GM21737 (cell line): ENCODE data around the gene JADE2.
"Not testable (repeated sequence)": the region's sequence is repeated elsewhere in the genome, so short reads cannot be mapped to it uniquely, and the experiment has no call there.

Experiments
- ATAC-seq: cut with Tn5 transposase; IDR thresholded peaks from one replicate; pipeline ENCODE4 v1.9.1; 2021; ENCODE audit warnings: mild to moderate bottlenecking, moderate library complexity; ENCODE audit not compliant: unreplicated experiment

JADE2 gene

GRCh38 chr5:134524826-134525682 is at the start of gene JADE2:
Gene JADE2 (plus strand): TSS chr5:134525670. CDS start chr5:134535858, 10,188 bp downstream.
- ATAC-seq: peak; percentile 35

- ATAC-seq: no peak
Measured at GRCh38 chr5:134477462-134478245, 47.8 kb upstream of the JADE2 start.

DNA sequence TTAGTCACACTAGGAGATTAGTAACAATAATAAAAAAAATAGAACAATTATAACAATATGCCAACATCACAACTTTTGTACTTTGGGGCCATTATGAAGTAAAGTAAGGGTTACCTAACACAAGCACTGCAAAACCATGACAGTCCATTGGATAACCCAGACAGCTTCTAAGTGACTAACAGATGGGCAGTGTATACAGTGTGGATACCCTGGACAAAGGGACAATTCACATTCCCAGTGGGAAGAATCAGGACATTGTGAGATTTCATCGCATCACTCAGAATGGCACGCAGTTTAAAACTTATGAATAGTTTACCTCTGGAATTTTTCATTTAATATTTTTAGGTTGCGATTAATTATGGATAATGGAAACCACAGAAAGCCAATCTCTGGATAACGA is 45.6 kb upstream of the JADE2 start:
- no peak for ATAC-seq

DNA sequence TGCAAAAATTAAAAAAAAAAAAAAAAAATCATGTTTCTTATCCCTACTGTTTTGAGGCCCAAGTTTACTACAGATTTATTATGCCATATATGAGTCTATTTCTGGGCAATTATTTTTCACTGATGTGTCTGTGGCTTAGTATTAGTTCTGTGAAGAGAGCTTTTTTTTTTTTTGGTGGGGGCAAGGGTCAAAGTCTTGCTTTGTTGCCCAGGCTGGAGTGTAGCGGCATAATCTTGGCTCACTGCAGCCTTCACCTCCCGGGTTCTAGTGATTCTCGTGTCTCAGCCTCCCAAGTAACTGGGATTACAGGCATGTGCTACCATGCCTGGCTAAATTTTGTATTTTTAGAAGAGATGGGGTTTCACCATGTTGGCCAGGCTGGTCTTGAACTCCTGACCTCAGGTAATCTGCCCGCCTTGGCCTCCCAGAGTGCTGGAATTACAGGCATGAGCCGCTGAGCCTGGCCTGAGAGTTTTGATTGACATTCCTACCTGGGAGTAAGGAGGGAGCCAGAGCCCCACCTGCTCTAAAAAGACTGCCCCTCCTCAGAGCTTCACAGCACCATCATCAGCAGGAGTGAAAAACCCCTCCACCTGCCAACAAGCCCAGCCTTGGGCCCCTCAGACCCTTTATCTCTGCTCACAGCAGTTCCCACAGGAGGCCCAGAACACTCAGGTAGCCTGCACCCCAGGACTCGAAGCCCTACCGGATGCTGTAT is 36.1 kb upstream of the JADE2 start:
- no peak for ATAC-seq

DNA sequence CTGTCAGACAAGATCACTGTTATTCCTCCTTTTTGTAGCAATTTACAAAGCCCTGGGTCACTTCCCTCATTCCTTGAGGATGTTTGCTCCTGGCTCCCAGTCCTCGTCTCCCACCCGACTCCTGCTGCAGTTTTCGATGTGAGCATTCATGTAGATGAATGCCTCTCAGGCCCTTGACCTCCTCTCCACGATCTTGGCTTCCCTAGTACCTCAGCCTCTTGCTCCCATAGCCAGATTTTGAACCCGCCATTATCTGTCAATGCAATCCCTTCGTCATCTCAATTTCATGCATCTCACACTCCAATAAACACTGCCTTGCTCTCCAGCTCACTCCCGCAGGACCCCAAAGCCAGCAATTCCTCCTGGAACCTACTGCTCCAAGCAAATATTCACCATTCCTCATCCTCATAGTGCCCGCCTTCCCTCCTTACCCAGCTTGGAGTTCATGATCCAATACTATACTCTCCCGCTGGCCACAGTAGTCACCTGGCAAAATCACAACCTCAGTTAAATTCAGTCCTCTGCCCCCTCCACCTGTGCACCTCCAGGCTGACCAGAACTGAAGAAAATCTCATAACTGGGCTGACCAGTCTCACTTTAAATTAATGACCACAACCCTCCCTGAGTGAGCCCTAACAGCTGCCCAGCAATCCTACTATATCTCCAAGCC is 35.1 kb upstream of the JADE2 start:
- ATAC-seq: no peak

GRCh38 chr5:134490925-134491271 is 34.6 kb upstream of the JADE2 start:
- ATAC-seq: no peak

DNA sequence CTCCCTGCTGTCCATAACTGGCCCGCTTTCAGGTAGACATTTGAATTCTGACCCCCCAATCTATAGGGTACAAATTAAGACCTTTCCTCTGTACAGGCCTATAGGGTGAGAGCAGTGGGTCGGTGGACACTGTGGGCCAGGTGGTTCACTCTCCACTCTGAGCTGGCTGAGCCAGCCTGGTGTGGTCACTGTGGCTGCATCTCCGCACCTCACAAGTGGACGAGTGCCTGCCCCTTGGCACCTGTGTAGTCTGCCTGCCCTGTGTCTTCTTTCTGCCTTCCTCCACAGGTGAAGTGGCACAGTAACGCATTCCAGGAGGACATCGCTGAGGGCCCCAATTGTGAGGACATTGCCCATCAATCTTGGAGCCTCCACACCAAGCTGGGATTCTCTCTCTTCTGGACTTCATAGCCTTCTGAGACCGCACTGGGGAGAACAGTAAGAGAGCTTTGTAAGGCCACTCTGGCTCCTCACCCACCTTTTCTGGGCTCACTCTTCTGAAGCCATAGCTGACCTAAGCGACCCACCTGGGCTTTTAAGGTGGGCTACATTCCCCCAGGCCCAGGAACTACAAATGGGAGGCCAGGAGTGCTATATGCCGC is 33.5 kb upstream of the JADE2 start:
- no peak for ATAC-seq

- ATAC-seq: no peak
Measured at GRCh38 chr5:134492568-134492967, 32.9 kb upstream of the JADE2 start.

DNA sequence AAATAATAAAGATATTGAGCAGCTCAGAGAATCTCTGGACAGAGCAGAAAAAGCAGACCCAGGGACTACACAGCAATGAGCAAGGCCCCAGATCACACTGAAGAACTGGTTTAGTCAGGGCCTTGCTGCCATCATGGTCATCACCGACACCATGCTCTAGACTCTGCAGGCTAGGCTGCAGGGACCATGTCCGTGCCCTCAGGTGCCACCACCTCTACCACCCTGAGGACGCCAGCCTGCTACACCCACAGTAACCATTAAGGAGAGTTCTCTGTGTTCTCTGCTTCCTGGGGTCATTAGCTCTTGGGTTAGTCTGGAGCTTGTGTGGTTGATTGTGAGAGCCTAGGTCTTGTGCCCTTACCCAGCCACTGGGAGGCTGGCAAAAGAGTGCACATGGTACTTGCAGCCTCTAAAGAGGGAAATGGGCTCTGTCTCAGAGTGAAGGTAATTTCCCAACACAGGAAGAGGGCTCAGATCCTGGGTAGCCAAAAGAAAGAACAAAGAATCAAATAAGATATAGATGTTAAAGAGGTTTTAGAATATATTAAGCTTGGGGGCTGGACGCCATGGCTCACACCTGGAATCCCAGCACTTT is 31.9 kb upstream of the JADE2 start:
- ATAC-seq: no peak

DNA sequence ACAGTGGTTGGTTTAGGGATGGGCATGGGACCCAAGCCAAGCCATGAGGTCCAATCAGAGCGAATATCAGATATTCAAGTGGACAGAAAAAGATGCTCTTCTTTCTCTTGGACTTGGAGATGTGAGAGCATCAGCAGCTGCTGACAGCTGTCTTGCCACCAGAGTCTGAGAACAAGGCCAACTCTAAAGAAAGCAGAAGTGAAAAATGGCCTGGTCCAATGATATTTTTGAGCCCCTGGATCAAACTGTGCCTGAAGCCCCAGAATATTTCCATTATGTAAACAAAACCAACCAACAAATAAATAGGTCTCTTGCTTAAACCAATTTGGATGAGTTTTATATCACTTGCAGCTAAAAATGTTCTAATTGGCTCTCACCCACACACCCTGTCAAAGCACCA is 30.7 kb upstream of the JADE2 start:
- no peak for ATAC-seq

DNA sequence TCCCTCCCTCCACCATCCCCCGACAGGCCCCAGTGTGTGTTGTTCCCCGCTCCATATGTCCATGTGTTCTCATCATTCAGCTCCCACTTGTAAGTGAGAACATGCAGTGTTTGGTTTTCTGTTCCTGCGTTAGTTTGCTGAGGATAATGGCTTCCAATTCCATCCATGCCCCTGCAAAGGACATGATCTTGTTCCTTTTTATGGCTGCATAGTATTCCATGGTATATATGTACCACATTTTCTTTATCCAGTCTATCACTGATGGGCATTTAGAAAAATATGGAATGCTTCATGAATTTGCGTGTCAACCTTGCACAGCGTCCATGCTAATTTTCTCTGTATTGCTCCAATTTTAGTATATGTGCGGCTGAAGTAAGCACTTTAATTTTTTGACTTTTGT is 25.6 kb upstream of the JADE2 start:
- not testable (repeated sequence) for ATAC-seq

- no peak for ATAC-seq
Measured at GRCh38 chr5:134500699-134501430, 24.6 kb upstream of the JADE2 start.

DNA sequence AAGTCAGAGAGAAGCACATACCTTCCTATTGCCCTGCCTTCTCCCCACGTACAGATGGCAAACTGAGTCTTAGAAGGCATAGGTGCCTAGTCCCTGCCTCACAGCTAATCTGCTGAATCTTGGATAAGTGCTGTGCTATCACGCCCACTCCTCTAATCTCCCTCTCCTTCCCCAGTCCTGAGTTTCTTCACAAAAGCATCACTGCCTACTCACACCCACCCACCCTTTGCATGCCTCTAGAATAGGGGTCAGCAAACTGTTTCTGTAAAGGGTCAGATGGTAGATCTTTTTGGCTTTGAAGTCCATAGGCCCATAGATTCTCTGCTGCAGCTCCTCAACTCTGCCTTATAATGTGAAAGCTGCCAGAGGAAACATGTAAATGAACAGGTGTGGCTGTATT is 23.2 kb upstream of the JADE2 start:
- no peak for ATAC-seq

DNA sequence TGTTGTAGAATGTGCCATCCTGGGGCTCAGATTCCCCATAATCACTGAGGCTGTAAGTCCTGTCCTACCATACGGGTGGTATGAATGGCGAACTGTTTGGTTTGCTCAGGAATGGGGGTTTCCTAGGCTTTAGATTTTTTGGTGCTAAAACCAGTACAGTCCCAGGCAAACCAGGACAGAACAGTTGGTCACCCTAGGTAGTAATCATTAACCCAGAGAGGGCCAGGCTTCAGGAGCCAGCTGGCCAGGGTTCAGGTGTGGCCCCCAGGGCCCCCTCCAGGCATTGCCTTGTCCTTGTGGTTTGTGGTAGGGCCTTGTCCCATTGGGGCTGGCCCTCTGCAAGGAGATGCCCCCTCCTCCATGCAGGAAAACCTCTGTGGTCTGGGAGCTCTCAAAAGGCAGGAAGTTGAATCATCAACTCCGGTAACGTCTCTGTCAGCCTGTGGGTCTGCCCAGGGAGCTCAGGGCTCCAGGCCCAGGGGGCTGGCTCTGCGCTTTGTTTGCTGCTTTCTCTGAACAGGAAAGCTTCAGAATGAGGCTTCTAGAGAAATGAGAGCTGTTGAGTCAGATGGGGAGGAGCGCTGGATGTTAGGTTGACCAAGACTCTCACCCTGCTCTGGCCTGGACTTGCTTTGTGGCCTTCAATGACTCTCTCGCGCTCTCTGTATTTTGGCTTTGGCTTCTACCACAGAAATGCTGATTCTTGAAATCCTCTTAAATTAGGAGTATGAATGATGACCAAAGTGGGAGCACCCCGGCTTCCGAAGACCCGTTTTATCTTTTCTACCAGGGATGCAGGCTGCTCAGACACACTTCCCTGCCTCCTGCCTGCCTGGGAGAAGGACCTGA is 22.2 kb upstream of the JADE2 start:
- ATAC-seq: peak; percentile 82

- no peak for ATAC-seq
Measured at GRCh38 chr5:134503937-134504437, 21.5 kb upstream of the JADE2 start.

DNA sequence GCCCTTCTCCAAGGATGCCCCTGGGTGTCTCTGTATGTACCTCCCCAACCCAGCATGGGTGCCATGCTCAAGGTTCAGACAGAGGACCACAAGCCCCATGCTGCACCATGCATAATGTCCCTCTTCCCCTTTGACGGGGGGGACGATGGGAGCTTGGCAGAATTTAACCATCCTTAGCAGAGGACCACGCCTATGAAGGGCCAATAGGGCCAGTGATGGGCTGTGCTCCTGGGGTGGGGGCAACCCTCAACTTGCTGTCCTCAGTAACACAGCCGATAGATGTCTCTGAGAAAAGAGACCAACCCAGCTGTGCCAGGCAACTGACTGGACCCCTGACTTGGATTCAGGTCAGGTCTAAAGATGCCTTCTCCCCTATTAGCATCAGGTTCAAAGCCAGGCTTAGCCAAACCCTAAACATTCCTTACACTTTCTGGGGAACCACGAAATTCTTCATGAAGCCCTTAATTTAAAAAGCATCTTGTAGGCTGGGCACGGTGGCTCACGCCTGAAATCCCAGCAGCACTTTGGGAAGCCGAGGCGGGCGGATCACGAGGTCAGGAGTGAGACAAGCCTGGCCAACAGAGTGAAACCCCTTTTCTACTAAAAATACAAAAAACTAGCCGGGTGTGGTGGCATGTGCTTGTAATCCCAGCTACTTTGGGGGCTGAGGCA is 20.7 kb upstream of the JADE2 start:
- no peak for ATAC-seq

DNA sequence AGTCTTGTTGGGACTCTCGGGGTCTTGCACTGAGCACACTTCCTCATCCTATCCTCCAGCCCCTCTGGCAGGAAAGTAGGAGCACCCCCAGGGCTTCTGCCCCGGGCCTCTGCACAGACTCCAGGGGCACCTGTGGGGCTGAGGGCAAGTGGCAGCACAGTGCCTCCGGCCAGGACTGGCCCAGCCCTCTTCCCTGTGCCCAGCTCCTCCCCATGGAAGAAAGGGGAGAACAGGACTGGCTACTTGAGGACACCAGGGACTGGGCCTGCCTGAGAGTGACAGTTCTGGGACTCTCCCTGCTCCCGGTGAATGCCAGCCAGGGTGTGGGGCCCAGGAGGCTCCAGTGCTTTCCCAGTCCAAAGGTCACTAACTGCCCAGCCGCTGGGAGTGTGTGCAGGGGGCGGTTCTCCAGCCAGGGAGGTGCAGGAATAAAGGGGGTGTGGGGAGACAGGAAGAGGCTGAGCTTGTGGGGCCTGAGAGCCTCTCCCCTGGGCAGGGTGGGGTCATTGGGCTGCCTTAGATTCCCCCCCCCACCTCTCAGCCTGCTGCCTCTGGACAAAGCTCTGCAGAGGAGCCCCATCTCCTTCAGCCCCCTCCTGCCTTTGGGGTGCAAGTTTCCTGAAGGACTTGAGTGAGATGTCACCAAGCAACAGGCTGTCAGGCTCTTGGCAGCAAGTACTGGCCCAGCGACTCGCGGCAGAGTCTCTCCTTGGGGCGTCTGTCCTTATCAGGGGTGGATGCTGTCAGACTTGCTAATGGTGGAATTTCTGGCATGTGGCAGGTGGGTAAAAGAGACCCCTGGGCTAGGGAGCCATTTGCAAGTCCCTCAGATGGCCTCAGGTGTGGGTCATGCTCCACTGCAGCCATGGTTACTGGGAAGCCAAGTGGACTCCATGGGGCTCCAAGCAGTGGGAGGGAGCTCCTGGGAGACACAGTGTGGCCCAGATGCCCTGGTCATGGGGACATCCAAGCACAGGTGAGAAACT is 19.1 kb upstream of the JADE2 start:
- ATAC-seq: no peak
